ENCODE data around the gene HPD.

- TF ChIP-seq, protein P1, sequence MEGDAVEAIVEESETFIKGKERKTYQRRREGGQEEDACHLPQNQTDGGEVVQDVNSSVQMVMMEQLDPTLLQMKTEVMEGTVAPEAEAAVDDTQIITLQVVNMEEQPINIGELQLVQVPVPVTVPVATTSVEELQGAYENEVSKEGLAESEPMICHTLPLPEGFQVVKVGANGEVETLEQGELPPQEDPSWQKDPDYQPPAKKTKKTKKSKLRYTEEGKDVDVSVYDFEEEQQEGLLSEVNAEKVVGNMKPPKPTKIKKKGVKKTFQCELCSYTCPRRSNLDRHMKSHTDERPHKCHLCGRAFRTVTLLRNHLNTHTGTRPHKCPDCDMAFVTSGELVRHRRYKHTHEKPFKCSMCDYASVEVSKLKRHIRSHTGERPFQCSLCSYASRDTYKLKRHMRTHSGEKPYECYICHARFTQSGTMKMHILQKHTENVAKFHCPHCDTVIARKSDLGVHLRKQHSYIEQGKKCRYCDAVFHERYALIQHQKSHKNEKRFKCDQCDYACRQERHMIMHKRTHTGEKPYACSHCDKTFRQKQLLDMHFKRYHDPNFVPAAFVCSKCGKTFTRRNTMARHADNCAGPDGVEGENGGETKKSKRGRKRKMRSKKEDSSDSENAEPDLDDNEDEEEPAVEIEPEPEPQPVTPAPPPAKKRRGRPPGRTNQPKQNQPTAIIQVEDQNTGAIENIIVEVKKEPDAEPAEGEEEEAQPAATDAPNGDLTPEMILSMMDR (conservative IDR thresholded peaks at IDR 0.05; ENCODE audit: low read depth, low read length): no peak
- TF ChIP-seq MAZ (IDR thresholded peaks at IDR 0.05; ENCODE audit: borderline replicate concordance, low read depth, low read length): no peak
- no peak for TF ChIP-seq MAFK (IDR thresholded peaks at IDR 0.05; ENCODE audit: low read depth, low read length)
- TF ChIP-seq POLR2A (IDR thresholded peaks at IDR 0.05; ENCODE audit: low read depth, low read length): no peak
- peak; percentile 77 for TF ChIP-seq CEBPB (IDR thresholded peaks at IDR 0.05; ENCODE audit: low read depth, low read length)
Observed at GRCh38 chr12:121810833-121811433, 47.7 kb downstream of the HPD start.
